Neural progenitor cell (in vitro differentiated cells): ENCODE results near the gene ZNF165. TPM values are rescaled to one million over a fixed set of nuclear protein-coding genes. Genes with fewer than 3 reads are reported as not detected.
"Not testable (repeated sequence)": the region's sequence is repeated elsewhere in the genome, so short reads cannot be mapped to it uniquely, and the experiment has no call there.

Experiments
- DNase-seq: peaks from one replicate; pipeline ENCODE4 v3.0.0-alpha.2; 2016; ENCODE audit warnings: low spot score
- H2AFZ ChIP-seq: fragments of 200-600 bp; sonication (generic); replicated peaks from 2 replicates; pipeline ENCODE4 v1.6.1; 2016; ENCODE audit warnings: antibody characterized with exemption
- H3F3A ChIP-seq: fragments of 200-600 bp; sonication (generic); 2 replicates; pipeline ENCODE4 v1.6.1; 2016; ENCODE audit warnings: antibody characterized with exemption, low read depth
- H3K27ac ChIP-seq: fragments of 200-600 bp; sonication (generic); 2 replicates; pipeline ENCODE4 v1.5.1; 2016; ENCODE audit warnings: mild to moderate bottlenecking
- H3K27me3 ChIP-seq: fragments of 200-600 bp; sonication (generic); 2 replicates; pipeline ENCODE4 v1.6.1; 2016; ENCODE audit warnings: mild to moderate bottlenecking, moderate library complexity
- H3K36me3 ChIP-seq: fragments of 200-600 bp; sonication (generic); 2 replicates; pipeline ENCODE4 v1.5.1; 2016
- H3K4me1 ChIP-seq: fragments of 200-600 bp; sonication (generic); 2 replicates; pipeline ENCODE4 v1.6.1; 2016; ENCODE audit warnings: mixed run types
- H3K4me2 ChIP-seq: fragments of 200-600 bp; sonication (generic); 2 replicates; pipeline ENCODE4 v1.6.1; 2016
- H3K4me3 ChIP-seq: fragments of 200-600 bp; sonication (generic); 2 replicates; pipeline ENCODE4 v1.5.1; 2016
- H3K79me2 ChIP-seq: fragments of 200-600 bp; sonication (generic); 2 replicates; pipeline ENCODE4 v1.6.1; 2016; ENCODE audit warnings: low read depth
- H3K9ac ChIP-seq: fragments of 200-600 bp; sonication (generic); 2 replicates; pipeline ENCODE4 v1.6.1; 2016
- H3K9me3 ChIP-seq: fragments of 200-600 bp; sonication (generic); 2 replicates; pipeline ENCODE4 v1.5.1; 2016; ENCODE audit warnings: low read depth
- H4K20me1 ChIP-seq: fragments of 200-600 bp; sonication (generic); 2 replicates; pipeline ENCODE4 v1.6.1; 2016; ENCODE audit warnings: low read depth
- H3K27ac Mint-ChIP-seq: 3 replicates; pipeline ENCODE4 v1.8.0; 2021; ENCODE audit warnings: mixed read lengths
- H3K27me3 Mint-ChIP-seq: 2 replicates; pipeline ENCODE4 v1.8.0; 2022; ENCODE audit warnings: low read depth, mild to moderate bottlenecking, inconsistent platforms, moderate library complexity, mixed read lengths; ENCODE audit not compliant: insufficient read depth
- H3K36me3 Mint-ChIP-seq: 3 replicates; pipeline ENCODE4 v1.8.0; 2021; ENCODE audit warnings: mixed read lengths
- H3K4me1 Mint-ChIP-seq: 3 replicates; pipeline ENCODE4 v1.8.0; 2021; ENCODE audit warnings: mixed read lengths
- H3K4me3 Mint-ChIP-seq: 3 replicates; pipeline ENCODE4 v1.8.0; 2021; ENCODE audit warnings: mild to moderate bottlenecking, moderate library complexity, mixed read lengths
- H3K9me3 Mint-ChIP-seq: 3 replicates; pipeline ENCODE4 v1.8.0; 2020; ENCODE audit warnings: mixed read lengths
- EZH2 ChIP-seq: fragments of 200-600 bp; sonication (generic); IDR thresholded peaks from 2 replicates; pipeline ENCODE4 v1.6.1; 2017; ENCODE audit warnings: antibody characterized with exemption, mild to moderate bottlenecking, moderate library complexity
- EZH2phosphoT487 ChIP-seq: fragments of 200-600 bp; sonication (generic); IDR thresholded peaks from 2 replicates; pipeline ENCODE4 v1.6.1; 2017; ENCODE audit warnings: antibody characterized with exemption
- total RNA-seq: library from RNA; depleted of rRNA; stranded (reverse); fragments of >200 nt; gene quantifications from 2 replicates; pipeline ENCODE4 v1.2.3, GENCODE V29; 2015; ENCODE audit warnings: low replicate concordance
- TF ChIP-seq, protein P1 (sequence below): fragments of 200-600 bp; sonication (generic); IDR thresholded peaks from 2 replicates; pipeline ENCODE4 v1.5.1; 2017; ENCODE audit warnings: antibody characterized with exemption, mild to moderate bottlenecking

The ZNF165 gene
- total RNA-seq = 1.9 and 2.1 TPM in 2 replicates

DNA sequence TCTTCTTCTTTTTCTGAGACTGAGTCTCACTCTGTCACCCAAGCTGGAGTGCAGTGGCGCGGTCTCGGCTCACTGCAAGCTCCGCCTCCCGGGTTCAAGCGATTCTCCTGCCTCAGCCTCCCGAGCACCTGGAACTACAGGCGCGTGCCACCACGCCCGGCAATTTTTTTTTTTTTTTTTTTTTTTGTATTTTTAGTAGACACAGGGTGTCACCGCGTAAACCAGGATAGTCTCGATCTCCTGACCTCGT is at the start of gene ZNF165:
ZNF165 (plus strand) TSS at position 188 of the 250 bp plus-strand sequence. CDS start 4,913 bp downstream, outside the sequence.
- Histone ChIP-seq H3K4me3 (peak within 1 kb of the TSS; percentile 97), H3K4me2 (peak within 1 kb of the TSS; percentile 85), H3K9ac (peak within 1 kb of the TSS; percentile 80), H2AFZ (peak within 1 kb of the TSS; percentile 97)
- H3K9me3 Mint-ChIP-seq, H4K20me1 ChIP-seq, H3F3A ChIP-seq, H3K27ac ChIP-seq, H3K36me3 ChIP-seq, H3K27me3 Mint-ChIP-seq, H3K36me3 Mint-ChIP-seq, H3K9me3 ChIP-seq, DNase-seq, H3K4me1 ChIP-seq, H3K4me1 Mint-ChIP-seq, H3K79me2 ChIP-seq, H3K27me3 ChIP-seq: not testable (repeated sequence)
- Mint-ChIP-seq H3K27ac (peak within 1 kb of the TSS; percentile 99), H3K4me3 (peak within 1 kb of the TSS; percentile 99)

DNA sequence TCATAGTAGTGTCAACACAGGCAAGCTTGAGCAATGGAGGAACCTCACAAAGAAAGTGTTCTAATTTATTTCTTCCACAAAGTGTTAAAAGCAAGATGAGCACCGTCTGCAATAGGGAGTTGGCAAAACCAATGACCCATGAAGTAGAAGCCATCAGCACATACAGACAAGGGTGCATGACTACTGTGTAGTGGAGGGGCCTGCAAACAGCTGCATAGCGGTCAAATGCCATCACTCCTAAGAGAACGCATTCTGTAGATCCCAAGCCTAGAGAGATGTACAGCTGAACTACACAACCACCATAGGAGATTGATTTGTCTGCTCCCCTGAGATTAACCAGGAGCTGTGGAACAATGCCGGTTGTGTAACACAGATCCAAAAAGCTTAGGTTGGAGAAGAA is 26.8 kb upstream of the ZNF165 start:
- H3K27me3 Mint-ChIP-seq = peaks cover 2% of the 10 kb centered on the region

DNA sequence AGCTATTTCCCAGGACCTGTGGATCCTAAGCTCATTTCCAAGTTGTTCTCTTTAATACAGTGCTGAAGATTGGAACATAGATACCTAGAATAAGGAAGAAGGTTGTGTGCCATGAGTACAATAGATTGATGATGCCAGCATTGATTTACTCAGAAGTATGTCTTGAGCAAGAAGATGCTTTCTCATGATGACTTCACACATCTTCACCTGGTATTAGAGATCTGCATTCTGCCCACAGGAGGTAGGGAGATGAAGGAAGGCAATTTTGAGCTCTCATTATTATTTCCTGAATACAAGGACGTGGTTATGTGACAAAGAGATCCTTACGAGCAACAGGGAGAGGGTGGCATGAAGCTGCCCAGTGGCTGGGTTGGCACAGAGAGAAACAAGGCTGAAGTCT is 20.0 kb upstream of the ZNF165 start:
- H3K27ac ChIP-seq = no peak overlapping the region
- no peaks in the 10 kb centered on the region for H3K4me1 Mint-ChIP-seq
- H3F3A ChIP-seq = no peaks in the 10 kb centered on the region
- no peaks in the 10 kb centered on the region for H4K20me1 ChIP-seq
- H3K4me3 Mint-ChIP-seq = no peak overlapping the region
- TF ChIP-seq, protein P1, sequence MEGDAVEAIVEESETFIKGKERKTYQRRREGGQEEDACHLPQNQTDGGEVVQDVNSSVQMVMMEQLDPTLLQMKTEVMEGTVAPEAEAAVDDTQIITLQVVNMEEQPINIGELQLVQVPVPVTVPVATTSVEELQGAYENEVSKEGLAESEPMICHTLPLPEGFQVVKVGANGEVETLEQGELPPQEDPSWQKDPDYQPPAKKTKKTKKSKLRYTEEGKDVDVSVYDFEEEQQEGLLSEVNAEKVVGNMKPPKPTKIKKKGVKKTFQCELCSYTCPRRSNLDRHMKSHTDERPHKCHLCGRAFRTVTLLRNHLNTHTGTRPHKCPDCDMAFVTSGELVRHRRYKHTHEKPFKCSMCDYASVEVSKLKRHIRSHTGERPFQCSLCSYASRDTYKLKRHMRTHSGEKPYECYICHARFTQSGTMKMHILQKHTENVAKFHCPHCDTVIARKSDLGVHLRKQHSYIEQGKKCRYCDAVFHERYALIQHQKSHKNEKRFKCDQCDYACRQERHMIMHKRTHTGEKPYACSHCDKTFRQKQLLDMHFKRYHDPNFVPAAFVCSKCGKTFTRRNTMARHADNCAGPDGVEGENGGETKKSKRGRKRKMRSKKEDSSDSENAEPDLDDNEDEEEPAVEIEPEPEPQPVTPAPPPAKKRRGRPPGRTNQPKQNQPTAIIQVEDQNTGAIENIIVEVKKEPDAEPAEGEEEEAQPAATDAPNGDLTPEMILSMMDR = no peak
- no peak for TF ChIP-seq EZH2phosphoT487
- no peak for TF ChIP-seq EZH2
- no peaks in the 10 kb centered on the region for H3K36me3 Mint-ChIP-seq
- H3K4me3 ChIP-seq = no peak overlapping the region
- peaks cover 20% of the 10 kb centered on the region for H3K27me3 ChIP-seq
- no peak overlapping the region for H2AFZ ChIP-seq
- H3K27ac Mint-ChIP-seq = no peak overlapping the region
- no peaks in the 10 kb centered on the region for H3K9me3 Mint-ChIP-seq
- H3K4me1 ChIP-seq = no peaks in the 10 kb centered on the region
- H3K27me3 Mint-ChIP-seq = no peaks in the 10 kb centered on the region
- H3K79me2 ChIP-seq = no peaks in the 10 kb centered on the region
- no peaks in the 10 kb centered on the region for H3K9me3 ChIP-seq
- H3K4me2 ChIP-seq = no peak overlapping the region
- no peaks in the 10 kb centered on the region for H3K36me3 ChIP-seq
- no peak overlapping the region for H3K9ac ChIP-seq
- DNase-seq = no peak

More for the DNA sequence above, 26.8 kb upstream of the ZNF165 start:
- Histone ChIP-seq H3K4me2 (no peak overlapping the region), H3K36me3 (no peaks in the 10 kb centered on the region), H4K20me1 (no peaks in the 10 kb centered on the region), H3K9ac (no peak overlapping the region), H2AFZ (no peak overlapping the region), H3K79me2 (no peaks in the 10 kb centered on the region), H3K4me1 (no peaks in the 10 kb centered on the region), H3F3A (no peaks in the 10 kb centered on the region), H3K27ac (no peak overlapping the region), H3K9me3 (no peaks in the 10 kb centered on the region), H3K27me3 (peaks cover 40% of the 10 kb centered on the region), H3K4me3 (no peak overlapping the region)
- Mint-ChIP-seq H3K4me1 (no peaks in the 10 kb centered on the region), H3K4me3 (no peak overlapping the region), H3K36me3 (no peaks in the 10 kb centered on the region), H3K27ac (no peak overlapping the region), H3K9me3 (no peaks in the 10 kb centered on the region)
- TF ChIP-seq EZH2phosphoT487 (no peak), EZH2 (no peak)
- TF ChIP-seq, protein P1 = no peak
- no peak for DNase-seq

DNA sequence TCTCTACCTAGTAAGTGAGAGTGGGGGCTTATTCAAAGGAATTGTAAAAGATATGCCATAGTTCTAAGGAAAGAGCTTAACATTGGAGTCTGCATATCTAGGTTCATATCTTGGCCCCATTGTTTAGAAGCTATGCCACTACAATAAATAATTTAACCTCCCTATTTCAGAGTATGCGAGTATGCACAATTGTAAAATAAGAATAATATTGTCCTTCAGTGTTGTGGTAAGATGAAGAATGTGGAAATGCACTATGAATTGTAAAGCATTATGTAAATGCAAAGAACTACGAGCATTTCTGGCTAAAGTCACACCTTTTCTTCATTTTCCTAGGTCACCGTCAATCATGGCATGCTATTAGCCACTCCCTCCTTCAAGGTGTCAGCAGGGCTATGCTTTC is 16.1 kb upstream of the ZNF165 start:
- no peak overlapping the region for H3K27ac Mint-ChIP-seq
- Histone ChIP-seq H3F3A (no peaks in the 10 kb centered on the region), H3K36me3 (no peaks in the 10 kb centered on the region), H3K27me3 (peaks cover 59% of the 10 kb centered on the region), H3K27ac (no peak overlapping the region), H3K4me1 (no peaks in the 10 kb centered on the region), H2AFZ (no peak overlapping the region), H4K20me1 (no peaks in the 10 kb centered on the region), H3K9ac (no peak overlapping the region), H3K79me2 (no peaks in the 10 kb centered on the region), H3K9me3 (no peaks in the 10 kb centered on the region), H3K4me2 (no peak overlapping the region), H3K4me3 (no peak overlapping the region)
- no peak overlapping the region for H3K4me3 Mint-ChIP-seq
- TF ChIP-seq EZH2 = no peak
- no peak for TF ChIP-seq EZH2phosphoT487
- TF ChIP-seq, protein P1 = no peak
- no peaks in the 10 kb centered on the region for H3K9me3 Mint-ChIP-seq
- no peaks in the 10 kb centered on the region for H3K36me3 Mint-ChIP-seq
- peaks cover 2% of the 10 kb centered on the region for H3K27me3 Mint-ChIP-seq
- no peak for DNase-seq
- no peaks in the 10 kb centered on the region for H3K4me1 Mint-ChIP-seq
